GM23248 (cell line): ENCODE data around the gene CCDC8. TPM values are rescaled to one million over a fixed set of nuclear protein-coding genes. Genes with fewer than 3 reads are reported as not detected.

Experiments used
- DNase-seq: peaks from one replicate; pipeline ENCODE4 v3.0.0-alpha.2; 2015
- H2AFZ ChIP-seq: fragments of 200-600 bp; sonication (generic); 2 replicates; pipeline ENCODE4 v1.6.1; 2016; ENCODE audit warnings: antibody characterized with exemption
- H3F3A ChIP-seq: fragments of 200-600 bp; sonication (generic); 2 replicates; pipeline ENCODE4 v1.6.1; 2016; ENCODE audit warnings: mild to moderate bottlenecking, antibody characterized with exemption, mixed run types; ENCODE audit not compliant: insufficient read depth
- H3K27ac ChIP-seq: fragments of 200-600 bp; sonication (generic); 2 replicates; pipeline ENCODE4 v1.5.1; 2016; ENCODE audit warnings: mild to moderate bottlenecking
- H3K27me3 ChIP-seq: fragments of 200-600 bp; sonication (generic); replicated peaks from 2 replicates; pipeline ENCODE4 v1.6.1; 2016; ENCODE audit warnings: mild to moderate bottlenecking; ENCODE audit not compliant: insufficient read depth
- H3K36me3 ChIP-seq: fragments of 200-600 bp; sonication (generic); 2 replicates; pipeline ENCODE4 v1.6.1; 2016; ENCODE audit warnings: low read depth, mild to moderate bottlenecking
- H3K4me1 ChIP-seq: fragments of 200-600 bp; sonication (generic); 2 replicates; pipeline ENCODE4 v1.6.1; 2016; ENCODE audit warnings: mild to moderate bottlenecking; ENCODE audit not compliant: insufficient read depth
- H3K4me2 ChIP-seq: fragments of 200-600 bp; sonication (generic); one replicate; pipeline ENCODE4 v1.6.1; 2016; ENCODE audit warnings: mild to moderate bottlenecking; ENCODE audit not compliant: unreplicated experiment
- H3K4me3 ChIP-seq: fragments of 200-600 bp; sonication (generic); 2 replicates; pipeline ENCODE4 v1.5.1; 2016; ENCODE audit warnings: mild to moderate bottlenecking
- H3K79me2 ChIP-seq: fragments of 200-600 bp; sonication (generic); 2 replicates; pipeline ENCODE4 v1.6.1; 2016; ENCODE audit warnings: mild to moderate bottlenecking; ENCODE audit not compliant: insufficient read depth
- H3K9ac ChIP-seq: fragments of 200-600 bp; sonication (generic); 2 replicates; pipeline ENCODE4 v1.6.1; 2016; ENCODE audit warnings: mild to moderate bottlenecking
- H3K9me2 ChIP-seq: fragments of 200-600 bp; sonication (generic); 2 replicates; pipeline ENCODE4 v1.6.1; 2016; ENCODE audit warnings: mixed run types, mild to moderate bottlenecking, moderate library complexity; ENCODE audit not compliant: insufficient read depth
- H3K9me3 ChIP-seq: fragments of 200-600 bp; sonication (generic); one replicate; pipeline ENCODE4 v1.6.1; 2017; ENCODE audit warnings: low read depth
- H4K20me1 ChIP-seq: fragments of 200-600 bp; sonication (generic); 2 replicates; pipeline ENCODE4 v1.6.0; 2016; ENCODE audit not compliant: insufficient read depth
- EZH2 ChIP-seq: fragments of 200-600 bp; sonication (generic); IDR thresholded peaks from 2 replicates; pipeline ENCODE4 v1.6.1; 2018; ENCODE audit warnings: antibody characterized with exemption, mild to moderate bottlenecking; ENCODE audit not compliant: insufficient read depth, poor library complexity, severe bottlenecking
- EZH2phosphoT487 ChIP-seq: fragments of 200-600 bp; sonication (generic); IDR thresholded peaks from 2 replicates; pipeline ENCODE4 v1.6.1; 2018; ENCODE audit warnings: antibody characterized with exemption, moderate library complexity, mild to moderate bottlenecking, low read depth; ENCODE audit not compliant: insufficient read depth
- WGBS, 2 experiments: methylation state at CpG; one replicate each; pipeline ENCODE4 v1.1.6; 2015 to 2017; ENCODE audit warnings: low lambda C conversion rate in 2 of 2, low coverage in 1 of 2; ENCODE audit errors: missing lambda C conversion rate in 2 of 2; 5-methylcytosine and 5-hydroxymethylcytosine counted together
- in situ Hi-C: fragments of 300-500 bp; cut with MboI; formaldehyde crosslinking; loops from 2 replicates; pipeline ENCODE4 v1.15.0; 2020
- polyA plus RNA-seq: library from polyadenylated mRNA; unstranded; fragments of >200 nt; fragmentation: Nextera tagmentation; extraction: Ambion mirVana; gene quantifications from 2 replicates; pipeline ENCODE4 v1.2.1, GENCODE V29; 2016
- total RNA-seq: library from RNA; depleted of rRNA; stranded (reverse); fragments of >200 nt; shearing (Covaris generic); gene quantifications from 2 replicates; pipeline ENCODE4 v1.2.3, GENCODE V29; 2014

The CCDC8 gene
- total and polyA plus RNA-seq, 2 experiments from 2014 or later: 6.0 to 10.1 TPM

GRCh38 chr19:46456930-46457329, 43.6 kb upstream of the CCDC8 start:
- Histone ChIP-seq H2AFZ (no peak overlapping the region), H3K27ac (no peak overlapping the region), H3K27me3 (peaks cover 12% of the 10 kb centered on the region), H3K9me2 (no peaks in the 10 kb centered on the region), H3K4me3 (no peak overlapping the region), H3K36me3 (no peaks in the 10 kb centered on the region), H3K4me2 (no peak overlapping the region), H4K20me1 (no peaks in the 10 kb centered on the region), H3K79me2 (no peaks in the 10 kb centered on the region), H3K9me3 (no peaks in the 10 kb centered on the region), H3K4me1 (no peaks in the 10 kb centered on the region), H3K9ac (no peak overlapping the region), H3F3A (no peaks in the 10 kb centered on the region)
- TF ChIP-seq EZH2phosphoT487: no peak
- TF ChIP-seq EZH2: no peak
- 79 to 85% methylated on average over 5 of the region's 5 CpGs for WGBS, 2 experiments
- in situ Hi-C loops: no loop called here
- no peak for DNase-seq

GRCh38 chr19:46454244-46454643, 40.9 kb upstream of the CCDC8 start:
- no peak for DNase-seq
- H3K27me3 ChIP-seq: peaks cover 12% of the 10 kb centered on the region
- no peak overlapping the region for H3K9ac ChIP-seq
- H3F3A ChIP-seq: no peaks in the 10 kb centered on the region
- no peaks in the 10 kb centered on the region for H3K9me2 ChIP-seq
- no peak overlapping the region for H3K27ac ChIP-seq
- 76 to 79% methylated on average over 3 of the region's 3 CpGs for WGBS, 2 experiments
- no peaks in the 10 kb centered on the region for H3K36me3 ChIP-seq
- no peak overlapping the region for H2AFZ ChIP-seq
- H3K9me3 ChIP-seq: no peaks in the 10 kb centered on the region
- TF ChIP-seq EZH2: no peak
- TF ChIP-seq EZH2phosphoT487: no peak
- no peaks in the 10 kb centered on the region for H4K20me1 ChIP-seq
- H3K4me2 ChIP-seq: no peak overlapping the region
- H3K4me3 ChIP-seq: no peak overlapping the region
- H3K4me1 ChIP-seq: no peaks in the 10 kb centered on the region
- H3K79me2 ChIP-seq: no peaks in the 10 kb centered on the region
- in situ Hi-C loops: no loop called here

GRCh38 chr19:46453661-46454060, 40.3 kb upstream of the CCDC8 start:
- Histone ChIP-seq H4K20me1 (no peaks in the 10 kb centered on the region), H3K4me2 (no peak overlapping the region), H3K9me2 (no peaks in the 10 kb centered on the region), H3K4me1 (no peaks in the 10 kb centered on the region), H3K27ac (no peak overlapping the region), H2AFZ (no peak overlapping the region), H3K27me3 (peaks cover 12% of the 10 kb centered on the region), H3F3A (no peaks in the 10 kb centered on the region), H3K4me3 (no peak overlapping the region), H3K36me3 (no peaks in the 10 kb centered on the region), H3K79me2 (no peaks in the 10 kb centered on the region), H3K9ac (no peak overlapping the region), H3K9me3 (no peaks in the 10 kb centered on the region)
- 65 to 72% methylated on average over 6 of the region's 6 CpGs for WGBS, 2 experiments
- TF ChIP-seq EZH2 (no peak), EZH2phosphoT487 (no peak)
- in situ Hi-C loops: no loop called here
- no peak for DNase-seq

GRCh38 chr19:46452186-46452585, 38.8 kb upstream of the CCDC8 start:
- H3K79me2 ChIP-seq: no peaks in the 10 kb centered on the region
- no peak for DNase-seq
- TF ChIP-seq EZH2phosphoT487 (no peak), EZH2 (no peak)
- H3K4me1 ChIP-seq: no peaks in the 10 kb centered on the region
- in situ Hi-C loops: no loop called here
- H3K27me3 ChIP-seq: peaks cover 10% of the 10 kb centered on the region
- H3K36me3 ChIP-seq: no peaks in the 10 kb centered on the region
- no peaks in the 10 kb centered on the region for H4K20me1 ChIP-seq
- no peak overlapping the region for H3K4me3 ChIP-seq
- no peaks in the 10 kb centered on the region for H3K9me3 ChIP-seq
- no peaks in the 10 kb centered on the region for H3F3A ChIP-seq
- H3K9ac ChIP-seq: no peak overlapping the region
- 11 to 12% methylated on average over 4 of the region's 4 CpGs for WGBS, 2 experiments
- H3K9me2 ChIP-seq: no peaks in the 10 kb centered on the region
- H3K4me2 ChIP-seq: no peak overlapping the region
- H3K27ac ChIP-seq: no peak overlapping the region
- H2AFZ ChIP-seq: no peak overlapping the region

- WGBS, 2 experiments: 83 to 90% methylated on average over 6 of the region's 6 CpGs
- in situ Hi-C loops: no loop called here
- Histone ChIP-seq H3K27me3 (peaks cover 5% of the 10 kb centered on the region; the same call in 1 of the 2 replicates), H3K4me3 (no peak overlapping the region), H3K4me1 (no peaks in the 10 kb centered on the region), H3K4me2 (no peak overlapping the region), H3K9me2 (no peaks in the 10 kb centered on the region), H3K9ac (no peak overlapping the region), H4K20me1 (no peaks in the 10 kb centered on the region), H3K27ac (no peak overlapping the region), H3K36me3 (no peaks in the 10 kb centered on the region), H2AFZ (no peak overlapping the region), H3F3A (no peaks in the 10 kb centered on the region), H3K9me3 (no peaks in the 10 kb centered on the region), H3K79me2 (no peaks in the 10 kb centered on the region)
- DNase-seq: no peak
- TF ChIP-seq EZH2: no peak
- no peak for TF ChIP-seq EZH2phosphoT487
Measured at GRCh38 chr19:46451352-46451751, 38.0 kb upstream of the CCDC8 start.
